Measurements from ENCODE around the gene ACOT7.

The ACOT7 gene

GRCh38 chr1:6351480-6352137, 42.0 kb downstream of the ACOT7 start:
- Histone ChIP-seq H3K36me3 (no peaks in the 10 kb centered on the region), H3K27me3 (no peaks in the 10 kb centered on the region), H3K4me3 (ENCODE audit: low read depth in 1 of 2, low read length in 1 of 2) (no peak overlapping the region), H3K9me3 (no peaks in the 10 kb centered on the region), H3K27ac (no peak overlapping the region), H3K4me1 (ENCODE audit: control insufficient read depth in 1 of 2, insufficient read depth in 1 of 2, low read depth in 1 of 2, low read length in 1 of 2) (peaks cover 0 to 9% of the 10 kb centered on the region in 2 experiments)
- no peak for TF ChIP-seq CTCF (IDR thresholded peaks at IDR 0.05)

GRCh38 chr1:6350416-6351088, 43.0 kb downstream of the ACOT7 start:
- H3K36me3 ChIP-seq, result no peaks in the 10 kb centered on the region
- peaks cover 0 to 9% of the 10 kb centered on the region in 2 experiments for H3K4me1 ChIP-seq (ENCODE audit: control insufficient read depth in 1 of 2, insufficient read depth in 1 of 2, low read depth in 1 of 2, low read length in 1 of 2)
- no peaks in the 10 kb centered on the region for H3K27me3 ChIP-seq
- no peak for TF ChIP-seq CTCF (IDR thresholded peaks at IDR 0.05)
- H3K27ac ChIP-seq, result no peak overlapping the region
- H3K9me3 ChIP-seq, result no peaks in the 10 kb centered on the region
- no peak overlapping the region for H3K4me3 ChIP-seq (ENCODE audit: low read depth in 1 of 2, low read length in 1 of 2)

GRCh38 chr1:6349254-6349943, 44.2 kb downstream of the ACOT7 start:
- Histone ChIP-seq H3K4me3 (ENCODE audit: low read depth in 1 of 2, low read length in 1 of 2) (no peak overlapping the region), H3K36me3 (no peaks in the 10 kb centered on the region), H3K9me3 (no peaks in the 10 kb centered on the region), H3K27me3 (no peaks in the 10 kb centered on the region), H3K27ac (no peak overlapping the region), H3K4me1 (ENCODE audit: control insufficient read depth in 1 of 2, insufficient read depth in 1 of 2, low read depth in 1 of 2, low read length in 1 of 2) (peaks cover 0 to 9% of the 10 kb centered on the region in 2 experiments)
- TF ChIP-seq CTCF (IDR thresholded peaks at IDR 0.05), result no peak

- peaks cover 0 to 9% of the 10 kb centered on the region in 2 experiments for H3K4me1 ChIP-seq (ENCODE audit: control insufficient read depth in 1 of 2, insufficient read depth in 1 of 2, low read depth in 1 of 2, low read length in 1 of 2)
- H3K27me3 ChIP-seq, result no peaks in the 10 kb centered on the region
- no peak overlapping the region for H3K27ac ChIP-seq
- H3K9me3 ChIP-seq, result no peaks in the 10 kb centered on the region
- no peak overlapping the region for H3K4me3 ChIP-seq (ENCODE audit: low read depth in 1 of 2, low read length in 1 of 2)
- H3K36me3 ChIP-seq, result no peaks in the 10 kb centered on the region
- no peak for TF ChIP-seq CTCF (IDR thresholded peaks at IDR 0.05)
Observed at GRCh38 chr1:6348511-6349191, 44.9 kb downstream of the ACOT7 start.

- Histone ChIP-seq H3K27ac (no peak overlapping the region), H3K27me3 (no peaks in the 10 kb centered on the region), H3K4me3 (ENCODE audit: low read depth in 1 of 2, low read length in 1 of 2) (no peak overlapping the region), H3K4me1 (ENCODE audit: control insufficient read depth in 1 of 2, insufficient read depth in 1 of 2, low read depth in 1 of 2, low read length in 1 of 2) (peaks cover 0 to 9% of the 10 kb centered on the region in 2 experiments), H3K9me3 (no peaks in the 10 kb centered on the region), H3K36me3 (no peaks in the 10 kb centered on the region)
- no peak for TF ChIP-seq CTCF (IDR thresholded peaks at IDR 0.05)
Observed at GRCh38 chr1:6347641-6348487, 45.7 kb downstream of the ACOT7 start.
